A549 (cell line): Measurements from ENCODE around the gene SEMA3A. TPM values are rescaled to one million over a fixed set of nuclear protein-coding genes. Genes with fewer than 3 reads are reported as not detected.

Experiments
- ATAC-seq, 2 experiments: fragments of 200-7000 bp in 1 of 2; fragments of >200 bp in 1 of 2; cut with Nextera tagmentation in 1 of 2; cut with Tn5 transposase in 1 of 2; 3 replicates each; pipeline versions ENCODE4 v1.8.0 to v1.9.1; 2018 to 2020; ENCODE audit warnings: mild to moderate bottlenecking in 1 of 2, moderate library complexity in 1 of 2
- CTCF ChIA-PET: fragments of 300-600 bp; sonication (Branson Sonifier 250); formaldehyde crosslinking; extraction: SDS; loops from one replicate; lab custom pipeline; 2021; ENCODE audit warnings: antibody characterized with exemption, inconsistent platforms; lab: Yijun Ruan, JAX
- POLR2A ChIA-PET: fragments of 350-600 bp; formaldehyde crosslinking; extraction: SDS; loops from one replicate; lab custom pipeline; 2021; ENCODE audit warnings: antibody characterized with exemption, inconsistent platforms; lab: Yijun Ruan, JAX
- DNase-seq, 2 experiments: peaks; one replicate each; pipeline versions ENCODE4 v3.0.0 to v3.0.0-alpha.2; 2011 to 2016; ENCODE audit warnings: low read depth in 1 of 2, low spot score in 1 of 2
- FAIRE-seq: peaks from 2 replicates; lab custom pipeline; 2011; peaks lifted over from hg19 to GRCh38; lab: Jason Lieb, UNC
- H3K27ac ChIP-seq, 2 experiments: fragments of >200 bp; sonication (Bioruptor Twin); formaldehyde crosslinking; 3 replicates each; pipeline ENCODE4 v1.5.1; 2016 to 2017
- H3K4me1 ChIP-seq: fragments of >200 bp; sonication (Bioruptor Twin); formaldehyde crosslinking; 3 replicates; pipeline ENCODE4 v1.6.1; 2016
- H3K4me2 ChIP-seq: fragments of >200 bp; sonication (Bioruptor Twin); formaldehyde crosslinking; 3 replicates; pipeline ENCODE4 v1.6.1; 2016
- H3K4me3 ChIP-seq: fragments of >200 bp; sonication (Bioruptor Twin); formaldehyde crosslinking; 3 replicates; pipeline ENCODE4 v1.5.1; 2016
- H3K9me3 ChIP-seq: fragments of >200 bp; sonication (Bioruptor Twin); formaldehyde crosslinking; 3 replicates; pipeline ENCODE4 v1.6.1; 2016
- BHLHE40 ChIP-seq: IDR thresholded peaks from 2 replicates; pipeline ENCODE4 v1.6.1; 2012; ENCODE audit warnings: low read depth, low read length, inconsistent platforms
- GATA3 ChIP-seq: IDR thresholded peaks from 2 replicates; pipeline ENCODE4 v1.6.1; 2012; ENCODE audit warnings: borderline replicate concordance
- HOXB5 ChIP-seq: fragments of 250-450 bp; sonication (Bioruptor Pico); IDR thresholded peaks from 2 replicates; pipeline ENCODE4 v1.5.0; 2020; ENCODE audit warnings: mild to moderate bottlenecking, moderate library complexity
- MAFK ChIP-seq: fragments of 450-650 bp; IDR thresholded peaks from 2 replicates; pipeline ENCODE4 v1.6.1; 2014; ENCODE audit not compliant: partially characterized antibody
- MAZ ChIP-seq: fragments of 150-350 bp; IDR thresholded peaks from 2 replicates; pipeline ENCODE4 v1.6.1; 2014; ENCODE audit warnings: antibody characterized with exemption, low read depth, low read length, borderline replicate concordance
- POLR2A ChIP-seq: IDR thresholded peaks from 2 replicates; pipeline ENCODE4 v1.6.1; 2012; ENCODE audit warnings: mild to moderate bottlenecking, low read length
- RAD21 ChIP-seq, 2 experiments: fragments of >200 bp in 1 of 2; sonication (Bioruptor Twin) in 1 of 2; formaldehyde crosslinking in 1 of 2; IDR thresholded peaks in 1 of 2; conservative IDR thresholded peaks in 1 of 2; 2 replicates in 1 of 2; 3 replicates in 1 of 2; pipeline ENCODE4 v1.6.1; 2012 to 2018; ENCODE audit warnings: inconsistent platforms in 1 of 2
- TFCP2L1 ChIP-seq: fragments of 250-450 bp; sonication (Bioruptor Pico); IDR thresholded peaks from 2 replicates; pipeline ENCODE4 v1.5.0; 2021; ENCODE audit warnings: mild to moderate bottlenecking
- ZNF302 ChIP-seq: fragments of 250-450 bp; sonication (Bioruptor Pico); IDR thresholded peaks from 2 replicates; pipeline ENCODE4 v1.9.0; 2021; ENCODE audit warnings: inconsistent platforms, mild to moderate bottlenecking, moderate library complexity
- WGBS: methylation state at CpG from one replicate; pipeline ENCODE4 v1.1.6; 2017; ENCODE audit errors: missing lambda C conversion rate; 5-methylcytosine and 5-hydroxymethylcytosine counted together
- polyA plus RNA-seq, 4 experiments: library from polyadenylated mRNA; depleted of rRNA in 3 of 4; stranded (reverse); fragments of >200 nt; fragmentation: RNase III in 1 of 4; extraction: RNeasy Plus Mini Kit Qiagen cat#74134 plus additional on column Dnase treatment in 1 of 4; gene quantifications; 2 replicates in 3 of 4; 3 replicates in 1 of 4; pipeline ENCODE4 v1.2.3, GENCODE V29; 2011 to 2017
- TF ChIP-seq, protein P1 (sequence below): fragments of 250-450 bp; sonication (Bioruptor Pico); IDR thresholded peaks from 2 replicates; pipeline ENCODE4 v1.5.0; 2021; ENCODE audit warnings: mild to moderate bottlenecking, moderate library complexity, borderline replicate concordance
- TF ChIP-seq, protein P2 (sequence below): IDR thresholded peaks from 2 replicates; pipeline ENCODE4 v1.6.1; 2012
- TF ChIP-seq, protein P3 (sequence below): fragments of 150-350 bp; IDR thresholded peaks from 2 replicates; pipeline ENCODE4 v1.6.1; 2014; ENCODE audit warnings: low read depth, mild to moderate bottlenecking, low read length
- TF ChIP-seq, protein P4 (sequence below): fragments of >200 bp; sonication (Bioruptor Twin); formaldehyde crosslinking; IDR thresholded peaks from 3 replicates; pipeline ENCODE4 v1.5.1; 2016
- TF ChIP-seq, protein P5 (sequence below): fragments of 200-600 bp; sonication (generic); IDR thresholded peaks from 2 replicates; pipeline ENCODE4 v1.6.1; 2016; ENCODE audit warnings: antibody characterized with exemption, mild to moderate bottlenecking, moderate library complexity
- TF ChIP-seq, protein P6 (sequence below): IDR thresholded peaks from 2 replicates; pipeline ENCODE4 v1.6.1; 2012

Gene SEMA3A
- polyA plus RNA-seq, 2 of the 4 experiments (the other 2 are of a cell fraction): 3.6 to 19.1 TPM

DNA sequence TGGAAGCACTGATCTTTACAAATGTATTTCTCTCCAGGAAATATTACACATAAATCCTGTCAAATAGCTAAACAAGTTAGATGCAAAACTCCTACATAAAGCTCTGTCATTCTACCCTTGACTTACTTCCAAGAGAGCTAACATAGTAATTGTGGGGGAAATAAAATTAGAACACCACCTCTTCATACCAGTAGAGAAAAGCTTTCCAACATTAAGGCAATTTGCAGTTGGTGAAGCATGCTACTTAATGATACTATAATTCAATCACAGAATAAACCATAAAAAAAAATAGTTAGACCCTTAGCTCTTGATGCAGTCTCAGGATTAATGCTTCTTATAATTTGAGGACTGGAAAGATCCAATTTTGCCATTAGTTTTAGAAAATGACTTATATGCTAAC lies 35.2 kb downstream of the SEMA3A start (continued):
- TF ChIP-seq, protein P1, sequence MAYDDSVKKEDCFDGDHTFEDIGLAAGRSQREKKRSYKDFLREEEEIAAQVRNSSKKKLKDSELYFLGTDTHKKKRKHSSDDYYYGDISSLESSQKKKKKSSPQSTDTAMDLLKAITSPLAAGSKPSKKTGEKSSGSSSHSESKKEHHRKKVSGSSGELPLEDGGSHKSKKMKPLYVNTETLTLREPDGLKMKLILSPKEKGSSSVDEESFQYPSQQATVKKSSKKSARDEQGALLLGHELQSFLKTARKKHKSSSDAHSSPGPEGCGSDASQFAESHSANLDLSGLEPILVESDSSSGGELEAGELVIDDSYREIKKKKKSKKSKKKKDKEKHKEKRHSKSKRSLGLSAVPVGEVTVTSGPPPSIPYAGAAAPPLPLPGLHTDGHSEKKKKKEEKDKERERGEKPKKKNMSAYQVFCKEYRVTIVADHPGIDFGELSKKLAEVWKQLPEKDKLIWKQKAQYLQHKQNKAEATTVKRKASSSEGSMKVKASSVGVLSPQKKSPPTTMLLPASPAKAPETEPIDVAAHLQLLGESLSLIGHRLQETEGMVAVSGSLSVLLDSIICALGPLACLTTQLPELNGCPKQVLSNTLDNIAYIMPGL (CRISPR knock-in tag): no peak
- TF ChIP-seq ZNF302 (CRISPR knock-in tag) (no peak), HOXB5 (no peak), RAD21 (conservative IDR thresholded peaks at IDR 0.05 in 1 of 2, IDR thresholded peaks at IDR 0.05 in 1 of 2) (no peak)
- TF ChIP-seq, protein P2, sequence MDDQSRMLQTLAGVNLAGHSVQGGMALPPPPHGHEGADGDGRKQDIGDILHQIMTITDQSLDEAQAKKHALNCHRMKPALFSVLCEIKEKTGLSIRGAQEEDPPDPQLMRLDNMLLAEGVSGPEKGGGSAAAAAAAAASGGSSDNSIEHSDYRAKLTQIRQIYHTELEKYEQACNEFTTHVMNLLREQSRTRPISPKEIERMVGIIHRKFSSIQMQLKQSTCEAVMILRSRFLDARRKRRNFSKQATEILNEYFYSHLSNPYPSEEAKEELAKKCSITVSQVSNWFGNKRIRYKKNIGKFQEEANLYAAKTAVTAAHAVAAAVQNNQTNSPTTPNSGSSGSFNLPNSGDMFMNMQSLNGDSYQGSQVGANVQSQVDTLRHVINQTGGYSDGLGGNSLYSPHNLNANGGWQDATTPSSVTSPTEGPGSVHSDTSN: no peak
- TF ChIP-seq, protein P3, sequence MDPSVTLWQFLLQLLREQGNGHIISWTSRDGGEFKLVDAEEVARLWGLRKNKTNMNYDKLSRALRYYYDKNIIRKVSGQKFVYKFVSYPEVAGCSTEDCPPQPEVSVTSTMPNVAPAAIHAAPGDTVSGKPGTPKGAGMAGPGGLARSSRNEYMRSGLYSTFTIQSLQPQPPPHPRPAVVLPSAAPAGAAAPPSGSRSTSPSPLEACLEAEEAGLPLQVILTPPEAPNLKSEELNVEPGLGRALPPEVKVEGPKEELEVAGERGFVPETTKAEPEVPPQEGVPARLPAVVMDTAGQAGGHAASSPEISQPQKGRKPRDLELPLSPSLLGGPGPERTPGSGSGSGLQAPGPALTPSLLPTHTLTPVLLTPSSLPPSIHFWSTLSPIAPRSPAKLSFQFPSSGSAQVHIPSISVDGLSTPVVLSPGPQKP: no peak

DNA sequence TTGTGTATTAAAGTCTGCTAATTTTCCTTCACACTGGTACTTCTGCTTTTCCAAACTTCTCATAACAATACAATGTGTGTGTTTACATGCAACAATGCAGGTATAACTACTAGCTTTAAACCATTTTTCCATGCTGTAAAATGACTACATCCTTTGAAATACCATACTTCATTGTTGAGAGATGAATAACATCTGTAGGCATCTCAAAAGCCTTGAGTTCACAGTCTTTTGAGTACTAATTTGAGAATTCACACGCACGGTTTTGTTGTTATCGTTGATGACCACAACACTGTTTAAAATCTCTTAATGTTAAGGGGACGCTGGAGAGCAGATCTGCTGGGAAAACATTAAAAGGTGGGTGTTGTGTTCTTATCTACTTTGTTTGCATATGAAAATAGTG lies 37.4 kb downstream of the SEMA3A start:
- 88% methylated on average over 4 of the region's 4 CpGs for whole genome bisulfite sequencing
- ChIA-PET POLR2A (no interaction called here), CTCF (no interaction called here)
- peaks cover 16% of the 10 kb centered on the region; the same call in 2 of the 3 replicates for H3K4me1 ChIP-seq
- ATAC-seq (no peak), DNase-seq (no peak), FAIRE-seq (no peak)
- no peak overlapping the region for H3K4me3 ChIP-seq
- H3K9me3 ChIP-seq: no peaks in the 10 kb centered on the region
- H3K27ac ChIP-seq: no peak overlapping the region
- no peak overlapping the region for H3K4me2 ChIP-seq
- TF ChIP-seq POLR2A (no peak), BHLHE40 (no peak), TFCP2L1 (CRISPR knock-in tag) (no peak), ZNF302 (CRISPR knock-in tag) (no peak)
- TF ChIP-seq, protein P4, sequence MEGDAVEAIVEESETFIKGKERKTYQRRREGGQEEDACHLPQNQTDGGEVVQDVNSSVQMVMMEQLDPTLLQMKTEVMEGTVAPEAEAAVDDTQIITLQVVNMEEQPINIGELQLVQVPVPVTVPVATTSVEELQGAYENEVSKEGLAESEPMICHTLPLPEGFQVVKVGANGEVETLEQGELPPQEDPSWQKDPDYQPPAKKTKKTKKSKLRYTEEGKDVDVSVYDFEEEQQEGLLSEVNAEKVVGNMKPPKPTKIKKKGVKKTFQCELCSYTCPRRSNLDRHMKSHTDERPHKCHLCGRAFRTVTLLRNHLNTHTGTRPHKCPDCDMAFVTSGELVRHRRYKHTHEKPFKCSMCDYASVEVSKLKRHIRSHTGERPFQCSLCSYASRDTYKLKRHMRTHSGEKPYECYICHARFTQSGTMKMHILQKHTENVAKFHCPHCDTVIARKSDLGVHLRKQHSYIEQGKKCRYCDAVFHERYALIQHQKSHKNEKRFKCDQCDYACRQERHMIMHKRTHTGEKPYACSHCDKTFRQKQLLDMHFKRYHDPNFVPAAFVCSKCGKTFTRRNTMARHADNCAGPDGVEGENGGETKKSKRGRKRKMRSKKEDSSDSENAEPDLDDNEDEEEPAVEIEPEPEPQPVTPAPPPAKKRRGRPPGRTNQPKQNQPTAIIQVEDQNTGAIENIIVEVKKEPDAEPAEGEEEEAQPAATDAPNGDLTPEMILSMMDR: no peak

DNA sequence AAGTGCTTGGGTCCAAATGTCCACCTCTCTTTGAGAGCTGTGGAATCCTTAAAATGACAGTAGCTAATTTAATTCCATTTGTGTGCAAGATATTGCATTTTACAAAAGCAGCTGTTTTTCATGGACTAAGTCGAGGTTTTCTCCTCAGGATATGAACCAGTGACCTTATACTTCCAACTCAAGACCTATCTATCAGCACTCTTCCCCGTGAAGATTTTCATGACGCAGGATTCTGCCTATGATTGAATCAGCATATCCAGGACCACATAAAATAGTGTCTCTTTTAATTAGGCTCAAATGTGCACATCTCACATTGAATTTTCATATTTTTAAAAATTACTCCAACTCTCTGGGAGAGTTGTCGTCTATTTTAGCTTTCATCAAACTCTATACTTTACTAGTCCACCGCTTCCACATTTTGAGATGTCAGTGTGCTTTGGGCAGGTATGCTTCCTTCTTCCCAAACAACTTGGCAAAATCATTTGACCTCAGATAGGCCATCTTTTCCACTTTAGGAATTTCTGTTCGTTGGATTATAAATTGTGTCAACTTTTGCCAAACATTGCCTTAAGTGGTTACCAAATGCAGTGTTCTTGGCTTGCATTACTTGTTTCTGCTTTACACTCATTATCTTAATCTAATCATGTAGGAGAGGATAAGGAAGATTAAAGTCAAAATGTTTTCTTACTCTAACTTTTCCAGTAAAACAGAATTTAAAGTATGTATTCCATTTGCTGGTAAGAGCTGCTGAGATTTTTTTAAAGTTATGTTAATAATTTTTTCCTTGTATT lies 39.4 kb downstream of the SEMA3A start:
- Histone ChIP-seq H3K9me3 (no peaks in the 10 kb centered on the region), H3K4me3 (no peak overlapping the region), H3K4me1 (peaks cover 7% of the 10 kb centered on the region; the same call in 2 of the 3 replicates), H3K27ac (no peak overlapping the region), H3K4me2 (no peak overlapping the region)
- 75% methylated on average over 6 of the region's 6 CpGs for WGBS
- TF ChIP-seq, protein P5, sequence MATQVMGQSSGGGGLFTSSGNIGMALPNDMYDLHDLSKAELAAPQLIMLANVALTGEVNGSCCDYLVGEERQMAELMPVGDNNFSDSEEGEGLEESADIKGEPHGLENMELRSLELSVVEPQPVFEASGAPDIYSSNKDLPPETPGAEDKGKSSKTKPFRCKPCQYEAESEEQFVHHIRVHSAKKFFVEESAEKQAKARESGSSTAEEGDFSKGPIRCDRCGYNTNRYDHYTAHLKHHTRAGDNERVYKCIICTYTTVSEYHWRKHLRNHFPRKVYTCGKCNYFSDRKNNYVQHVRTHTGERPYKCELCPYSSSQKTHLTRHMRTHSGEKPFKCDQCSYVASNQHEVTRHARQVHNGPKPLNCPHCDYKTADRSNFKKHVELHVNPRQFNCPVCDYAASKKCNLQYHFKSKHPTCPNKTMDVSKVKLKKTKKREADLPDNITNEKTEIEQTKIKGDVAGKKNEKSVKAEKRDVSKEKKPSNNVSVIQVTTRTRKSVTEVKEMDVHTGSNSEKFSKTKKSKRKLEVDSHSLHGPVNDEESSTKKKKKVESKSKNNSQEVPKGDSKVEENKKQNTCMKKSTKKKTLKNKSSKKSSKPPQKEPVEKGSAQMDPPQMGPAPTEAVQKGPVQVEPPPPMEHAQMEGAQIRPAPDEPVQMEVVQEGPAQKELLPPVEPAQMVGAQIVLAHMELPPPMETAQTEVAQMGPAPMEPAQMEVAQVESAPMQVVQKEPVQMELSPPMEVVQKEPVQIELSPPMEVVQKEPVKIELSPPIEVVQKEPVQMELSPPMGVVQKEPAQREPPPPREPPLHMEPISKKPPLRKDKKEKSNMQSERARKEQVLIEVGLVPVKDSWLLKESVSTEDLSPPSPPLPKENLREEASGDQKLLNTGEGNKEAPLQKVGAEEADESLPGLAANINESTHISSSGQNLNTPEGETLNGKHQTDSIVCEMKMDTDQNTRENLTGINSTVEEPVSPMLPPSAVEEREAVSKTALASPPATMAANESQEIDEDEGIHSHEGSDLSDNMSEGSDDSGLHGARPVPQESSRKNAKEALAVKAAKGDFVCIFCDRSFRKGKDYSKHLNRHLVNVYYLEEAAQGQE: no peak
- TF ChIP-seq, protein P6, sequence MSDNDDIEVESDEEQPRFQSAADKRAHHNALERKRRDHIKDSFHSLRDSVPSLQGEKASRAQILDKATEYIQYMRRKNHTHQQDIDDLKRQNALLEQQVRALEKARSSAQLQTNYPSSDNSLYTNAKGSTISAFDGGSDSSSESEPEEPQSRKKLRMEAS: no peak
- TF ChIP-seq MAZ (no peak), BHLHE40 (no peak), GATA3 (no peak), MAFK (no peak)
- ChIA-PET POLR2A (no interaction called here), CTCF (interaction anchor here (1.1 kb wide), 1 partner anchor 20 kb away, joined by 3 read pairs; no protein-coding TSS in a partner anchor)
- FAIRE-seq: no peak
- no peak for DNase-seq
- no peak for ATAC-seq
